Colonic mucosa (tissue), 4 donors: ENCODE results near the gene OR5B21. TPM values are rescaled to one million over a fixed set of nuclear protein-coding genes. Genes with fewer than 3 reads are reported as not detected.

ENCODE experiments used
- DNase-seq: peaks from one replicate; pipeline ENCODE4 v3.0.0-alpha.2; 2020
- H3K27ac ChIP-seq: fragments of 200-600 bp; one replicate; pipeline ENCODE4 v1.8.0; 2021
- H3K27me3 ChIP-seq: fragments of 200-600 bp; one replicate; pipeline ENCODE4 v1.8.0; 2021
- H3K36me3 ChIP-seq: fragments of 200-600 bp; one replicate; pipeline ENCODE4 v1.8.0; 2021
- H3K4me1 ChIP-seq: fragments of 200-600 bp; one replicate; pipeline ENCODE4 v1.8.0; 2021; ENCODE audit warnings: mild to moderate bottlenecking
- H3K4me3 ChIP-seq: fragments of 200-600 bp; one replicate; pipeline ENCODE4 v1.8.0; 2021
- H3K9ac ChIP-seq, 2 donors: one replicate each; pipeline ENCODE4 v1.7.0; 2013; ENCODE audit warnings: control low read depth in 2 of 2, low read depth in 2 of 2, low read length in 2 of 2
- H3K9me3 ChIP-seq: fragments of 200-600 bp; one replicate; pipeline ENCODE4 v1.8.0; 2021
- intact Hi-C: fragments of 100-400 bp; cut with DNase I; formaldehyde crosslinking; loops from one replicate; pipeline ENCODE4 v1.14.1; 2022
- total RNA-seq, 2 donors: library from RNA; stranded (reverse); fragmentation: NEBNext Ultra II Directional in 1 of 2; extraction: Animal tissue kit (Norgen Biotek cat#: 25700) in 1 of 2; gene quantifications; one replicate each; pipeline ENCODE4 v1.2.1, GENCODE V29; 2021
- TF ChIP-seq, protein P1 (sequence below): fragments of 200-600 bp; IDR thresholded peaks from one replicate; pipeline ENCODE4 v1.8.0; 2022; ENCODE audit warnings: antibody characterized with exemption, mild to moderate bottlenecking
- donor health status: healthy.
- donor health status: DM: no; HTN: no; CAD: no.
- donor health status: DM: no; HTN: no; CAD: no.

The OR5B21 gene
- total RNA-seq, 2 donors from 2014 or later, result not detected

GRCh38 chr11:58503361-58503856 lies 4.5 kb downstream of the OR5B21 start:
- TF ChIP-seq, protein P1, sequence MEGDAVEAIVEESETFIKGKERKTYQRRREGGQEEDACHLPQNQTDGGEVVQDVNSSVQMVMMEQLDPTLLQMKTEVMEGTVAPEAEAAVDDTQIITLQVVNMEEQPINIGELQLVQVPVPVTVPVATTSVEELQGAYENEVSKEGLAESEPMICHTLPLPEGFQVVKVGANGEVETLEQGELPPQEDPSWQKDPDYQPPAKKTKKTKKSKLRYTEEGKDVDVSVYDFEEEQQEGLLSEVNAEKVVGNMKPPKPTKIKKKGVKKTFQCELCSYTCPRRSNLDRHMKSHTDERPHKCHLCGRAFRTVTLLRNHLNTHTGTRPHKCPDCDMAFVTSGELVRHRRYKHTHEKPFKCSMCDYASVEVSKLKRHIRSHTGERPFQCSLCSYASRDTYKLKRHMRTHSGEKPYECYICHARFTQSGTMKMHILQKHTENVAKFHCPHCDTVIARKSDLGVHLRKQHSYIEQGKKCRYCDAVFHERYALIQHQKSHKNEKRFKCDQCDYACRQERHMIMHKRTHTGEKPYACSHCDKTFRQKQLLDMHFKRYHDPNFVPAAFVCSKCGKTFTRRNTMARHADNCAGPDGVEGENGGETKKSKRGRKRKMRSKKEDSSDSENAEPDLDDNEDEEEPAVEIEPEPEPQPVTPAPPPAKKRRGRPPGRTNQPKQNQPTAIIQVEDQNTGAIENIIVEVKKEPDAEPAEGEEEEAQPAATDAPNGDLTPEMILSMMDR, result no peak
- H3K36me3 ChIP-seq, result no peaks in the 10 kb centered on the region
- intact Hi-C loops, result no loop called here
- no peaks in the 10 kb centered on the region for H3K9me3 ChIP-seq
- H3K9ac ChIP-seq, result no peak overlapping the region
- H3K4me1 ChIP-seq, result no peaks in the 10 kb centered on the region
- no peaks in the 10 kb centered on the region for H3K27me3 ChIP-seq
- no peak for DNase-seq
- H3K27ac ChIP-seq, result no peak overlapping the region
- no peak overlapping the region for H3K4me3 ChIP-seq

- TF ChIP-seq, protein P1, result no peak
- H3K4me1 ChIP-seq, result no peaks in the 10 kb centered on the region
- no peaks in the 10 kb centered on the region for H3K36me3 ChIP-seq
- no peak overlapping the region for H3K9ac ChIP-seq
- no peak overlapping the region for H3K4me3 ChIP-seq
- DNase-seq, result no peak
- intact Hi-C loops, result no loop called here
- no peaks in the 10 kb centered on the region for H3K9me3 ChIP-seq
- no peak overlapping the region for H3K27ac ChIP-seq
- no peaks in the 10 kb centered on the region for H3K27me3 ChIP-seq
Observed at GRCh38 chr11:58502004-58502403, 5.9 kb downstream of the OR5B21 start.

DNA sequence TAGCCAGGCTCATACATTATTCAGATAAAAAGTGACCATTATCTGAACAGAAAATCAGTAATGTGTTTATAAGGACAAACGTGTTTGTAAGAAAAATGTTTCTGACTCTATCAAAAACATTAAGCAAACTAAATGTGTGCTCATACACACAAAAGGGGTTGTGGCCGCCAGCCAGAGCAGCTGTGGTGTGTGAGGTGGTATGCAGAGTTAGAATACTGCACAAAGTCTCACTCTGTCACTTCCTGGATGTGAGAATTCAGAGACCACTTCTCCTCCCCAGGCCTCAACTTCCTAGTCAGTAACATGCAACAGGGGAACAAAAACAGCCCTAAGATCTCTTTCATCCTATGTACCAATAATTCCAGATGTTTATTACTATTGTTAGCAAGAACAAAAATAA lies 9.4 kb downstream of the OR5B21 start:
- no peak overlapping the region for H3K27ac ChIP-seq
- no peak overlapping the region for H3K4me3 ChIP-seq
- no peaks in the 10 kb centered on the region for H3K36me3 ChIP-seq
- intact Hi-C loops, result no loop called here
- H3K27me3 ChIP-seq, result no peaks in the 10 kb centered on the region
- TF ChIP-seq, protein P1, result no peak
- no peak overlapping the region for H3K9ac ChIP-seq
- no peaks in the 10 kb centered on the region for H3K4me1 ChIP-seq
- no peak for DNase-seq
- H3K9me3 ChIP-seq, result no peaks in the 10 kb centered on the region

GRCh38 chr11:58497951-58498350 lies 10.0 kb downstream of the OR5B21 start:
- H3K4me1 ChIP-seq, result no peaks in the 10 kb centered on the region
- no peaks in the 10 kb centered on the region for H3K27me3 ChIP-seq
- TF ChIP-seq, protein P1, result no peak
- no peaks in the 10 kb centered on the region for H3K36me3 ChIP-seq
- intact Hi-C loops, result no loop called here
- DNase-seq, result no peak
- no peak overlapping the region for H3K27ac ChIP-seq
- no peak overlapping the region for H3K9ac ChIP-seq
- H3K4me3 ChIP-seq, result no peak overlapping the region
- no peaks in the 10 kb centered on the region for H3K9me3 ChIP-seq

DNA sequence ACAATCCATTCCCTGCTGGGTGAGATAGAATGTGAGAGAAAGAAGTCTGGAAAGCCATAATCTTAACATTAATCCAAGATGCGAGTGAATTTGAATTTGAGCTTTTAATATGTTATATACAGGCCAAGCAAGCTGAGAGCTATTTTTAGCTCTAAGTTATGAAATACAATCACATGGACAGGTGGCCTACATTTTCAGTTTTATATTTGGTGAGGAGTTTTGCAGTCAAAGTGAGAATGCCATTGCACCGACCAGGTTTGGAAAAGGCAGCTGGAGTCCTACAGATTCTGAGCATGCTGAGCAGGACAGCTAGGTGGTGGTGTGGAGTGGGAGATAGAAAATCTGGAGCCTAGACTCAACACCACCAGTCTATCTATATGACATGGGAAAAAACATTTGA lies 12.0 kb downstream of the OR5B21 start:
- intact Hi-C loops, result no loop called here

More for the DNA sequence above, 12.0 kb downstream of the OR5B21 start:
- H3K4me3 ChIP-seq, result no peak overlapping the region
- no peaks in the 10 kb centered on the region for H3K27me3 ChIP-seq
- H3K4me1 ChIP-seq, result no peaks in the 10 kb centered on the region
- H3K36me3 ChIP-seq, result no peaks in the 10 kb centered on the region
- H3K9ac ChIP-seq, result no peak overlapping the region
- TF ChIP-seq, protein P1, result no peak
- DNase-seq, result no peak
- H3K9me3 ChIP-seq, result no peaks in the 10 kb centered on the region
- no peak overlapping the region for H3K27ac ChIP-seq
